OCI-LY3 (cell line): ENCODE data around the gene ALDH8A1.

Experiments used
- H2AFZ ChIP-seq: fragments of 200-600, 300-600 bp; shearing (Covaris generic); 2 replicates; pipeline ENCODE4 v1.6.0; 2014; ENCODE audit warnings: antibody characterized with exemption, low read depth, low read length
- H3K27ac ChIP-seq: fragments of 200-600, 300-600 bp; sonication (generic); 2 replicates; pipeline ENCODE4 v1.5.1; 2014; ENCODE audit warnings: mild to moderate bottlenecking, low read length, moderate library complexity, mixed read lengths
- H3K27me3 ChIP-seq: fragments of 200-600, 300-600 bp; sonication (generic); 2 replicates; pipeline ENCODE4 v1.6.1; 2014; ENCODE audit warnings: low read depth, low read length, mixed read lengths
- H3K36me3 ChIP-seq: fragments of 200-600, 300-600 bp; sonication (generic); replicated peaks from 2 replicates; pipeline ENCODE3; 2014; ENCODE audit warnings: low read depth, low read length, mixed read lengths
- H3K4me1 ChIP-seq: fragments of 300-600, 200-600 bp; sonication (generic); 2 replicates; pipeline ENCODE4 v1.6.1; 2014; ENCODE audit warnings: low read length, mixed read lengths
- H3K4me2 ChIP-seq: fragments of 200-600, 300-600 bp; sonication (generic); 2 replicates; pipeline ENCODE4 v1.6.1; 2014; ENCODE audit warnings: low read length, mixed read lengths
- H3K4me3 ChIP-seq: fragments of 300-600, 200-600 bp; sonication (generic); 2 replicates; pipeline ENCODE4 v1.5.1; 2014; ENCODE audit warnings: antibody characterized with exemption, mild to moderate bottlenecking, low read length, moderate library complexity
- H3K79me2 ChIP-seq: fragments of 300-600, 200-600 bp; shearing (Covaris generic); 2 replicates; pipeline ENCODE4 v1.6.1; 2014; ENCODE audit warnings: mild to moderate bottlenecking, low read length, mixed read lengths
- H3K9ac ChIP-seq: fragments of 300-600, 200-600 bp; shearing (Covaris generic); 2 replicates; pipeline ENCODE4 v1.6.0; 2014; ENCODE audit warnings: mild to moderate bottlenecking, low read length, moderate library complexity
- H3K9me3 ChIP-seq: fragments of 200-600, 300-600 bp; shearing (Covaris generic); 2 replicates; pipeline ENCODE4 v1.6.1; 2014; ENCODE audit warnings: low read length, mixed read lengths; ENCODE audit not compliant: insufficient read depth
- H4K20me1 ChIP-seq: fragments of 200-600, 300-600 bp; sonication (generic); 2 replicates; pipeline ENCODE4 v1.6.1; 2016; ENCODE audit warnings: low read length, mixed read lengths; ENCODE audit not compliant: insufficient read depth
- CTCF ChIP-seq: fragments of 200-600, 300-600 bp; sonication (generic); IDR thresholded peaks from 2 replicates; pipeline ENCODE4 v1.5.1; 2014; ENCODE audit warnings: antibody characterized with exemption, low read length, low read depth
- EZH2phosphoT487 ChIP-seq: fragments of 200-600 bp; shearing (Covaris generic); IDR thresholded peaks from 2 replicates; pipeline ENCODE4 v1.6.1; 2018; ENCODE audit warnings: antibody characterized with exemption, mixed run types, low read depth

Gene ALDH8A1

GRCh38 chr6:134896910-134897309 lies 53.0 kb downstream of the ALDH8A1 start:
- H3K4me3 ChIP-seq: no peak overlapping the region
- TF ChIP-seq EZH2phosphoT487 (no peak), CTCF (no peak)
- H3K27ac ChIP-seq: no peak overlapping the region
- no peaks in the 10 kb centered on the region for H3K36me3 ChIP-seq
- no peak overlapping the region for H3K9ac ChIP-seq
- no peak overlapping the region for H2AFZ ChIP-seq
- no peaks in the 10 kb centered on the region for H3K4me1 ChIP-seq
- no peak overlapping the region for H3K4me2 ChIP-seq
- no peaks in the 10 kb centered on the region for H3K9me3 ChIP-seq
- H4K20me1 ChIP-seq: no peaks in the 10 kb centered on the region
- no peaks in the 10 kb centered on the region for H3K79me2 ChIP-seq
- no peaks in the 10 kb centered on the region for H3K27me3 ChIP-seq

- TF ChIP-seq CTCF: no peak
- TF ChIP-seq EZH2phosphoT487: no peak
Observed at GRCh38 chr6:134894800-134895199, 55.1 kb downstream of the ALDH8A1 start.

GRCh38 chr6:134892362-134892761 lies 57.5 kb downstream of the ALDH8A1 start:
- no peaks in the 10 kb centered on the region for H4K20me1 ChIP-seq
- no peak overlapping the region for H3K27ac ChIP-seq
- H3K4me1 ChIP-seq: no peaks in the 10 kb centered on the region
- no peak overlapping the region for H2AFZ ChIP-seq
- H3K4me2 ChIP-seq: no peak overlapping the region
- no peaks in the 10 kb centered on the region for H3K36me3 ChIP-seq
- no peaks in the 10 kb centered on the region for H3K9me3 ChIP-seq
- H3K27me3 ChIP-seq: no peaks in the 10 kb centered on the region
- TF ChIP-seq EZH2phosphoT487 (no peak), CTCF (no peak)
- no peak overlapping the region for H3K9ac ChIP-seq
- H3K79me2 ChIP-seq: no peaks in the 10 kb centered on the region
- H3K4me3 ChIP-seq: no peak overlapping the region

More at GRCh38 chr6:134894800-134895199, 55.1 kb downstream of the ALDH8A1 start:
- no peak overlapping the region for H3K4me3 ChIP-seq
- H3K79me2 ChIP-seq: no peaks in the 10 kb centered on the region
- no peaks in the 10 kb centered on the region for H3K9me3 ChIP-seq
- H3K27me3 ChIP-seq: no peaks in the 10 kb centered on the region
- no peaks in the 10 kb centered on the region for H4K20me1 ChIP-seq
- no peak overlapping the region for H3K9ac ChIP-seq
- no peaks in the 10 kb centered on the region for H3K36me3 ChIP-seq
- no peaks in the 10 kb centered on the region for H3K4me1 ChIP-seq
- no peak overlapping the region for H3K27ac ChIP-seq
- H3K4me2 ChIP-seq: no peak overlapping the region
- no peak overlapping the region for H2AFZ ChIP-seq

GRCh38 chr6:134891633-134892032 lies 58.3 kb downstream of the ALDH8A1 start:
- no peaks in the 10 kb centered on the region for H4K20me1 ChIP-seq
- no peak overlapping the region for H3K4me3 ChIP-seq
- no peaks in the 10 kb centered on the region for H3K27me3 ChIP-seq
- H3K27ac ChIP-seq: no peak overlapping the region
- no peaks in the 10 kb centered on the region for H3K36me3 ChIP-seq
- H3K9ac ChIP-seq: no peak overlapping the region
- no peak overlapping the region for H3K4me2 ChIP-seq
- no peaks in the 10 kb centered on the region for H3K79me2 ChIP-seq
- H2AFZ ChIP-seq: no peak overlapping the region
- TF ChIP-seq CTCF (no peak), EZH2phosphoT487 (no peak)
- H3K4me1 ChIP-seq: no peaks in the 10 kb centered on the region
- no peaks in the 10 kb centered on the region for H3K9me3 ChIP-seq
